Measurements from ENCODE around the gene CCR5. TPM values are rescaled to one million over a fixed set of nuclear protein-coding genes. Genes with fewer than 3 reads are reported as not detected.
"Not testable (repeated sequence)": the region's sequence is repeated elsewhere in the genome, so short reads cannot be mapped to it uniquely, and the experiment has no call there.

The CCR5 gene
- total RNA-seq, 2 donors from 2014 or later: 1.4 to 2.2 TPM

DNA sequence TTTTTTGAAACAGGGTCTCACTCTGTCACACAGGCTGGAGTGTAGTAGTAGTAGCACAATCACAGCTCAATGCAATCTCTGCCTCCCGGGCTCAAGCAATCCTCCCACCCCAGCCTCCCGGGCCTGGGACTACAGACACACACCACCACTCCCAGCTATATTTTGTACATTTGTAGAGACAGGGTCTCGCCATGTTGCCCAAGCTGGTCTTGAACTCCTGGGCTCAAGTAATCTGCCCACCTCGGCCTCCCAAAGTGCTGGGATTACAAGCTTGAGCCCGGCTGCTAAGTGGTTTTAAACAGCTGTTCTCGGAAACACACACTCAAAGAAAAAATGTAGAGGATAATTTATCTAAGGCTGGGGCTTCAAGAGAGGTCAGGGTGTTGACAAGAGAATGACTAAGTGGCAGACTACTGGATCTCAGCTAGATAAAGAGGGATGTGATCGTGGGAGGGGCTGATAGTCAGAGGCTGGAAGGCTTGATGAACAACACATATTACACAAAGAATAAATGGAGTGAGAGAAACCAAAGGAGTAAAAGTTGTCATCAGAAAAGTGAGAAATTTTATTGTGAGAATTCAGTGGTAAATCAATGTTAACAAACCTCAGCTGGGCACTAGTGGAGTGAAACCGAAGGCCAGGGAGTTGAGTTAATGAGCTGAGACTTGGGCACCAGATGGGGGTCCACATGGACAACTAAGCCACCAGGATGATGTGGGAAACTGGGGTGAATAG, 29.4 kb downstream of the CCR5 start:
- ATAC-seq: peak; percentile 52 to 90
- intact Hi-C loops (cut with DNase I): no loop called here
- no peak for DNase-seq

DNA sequence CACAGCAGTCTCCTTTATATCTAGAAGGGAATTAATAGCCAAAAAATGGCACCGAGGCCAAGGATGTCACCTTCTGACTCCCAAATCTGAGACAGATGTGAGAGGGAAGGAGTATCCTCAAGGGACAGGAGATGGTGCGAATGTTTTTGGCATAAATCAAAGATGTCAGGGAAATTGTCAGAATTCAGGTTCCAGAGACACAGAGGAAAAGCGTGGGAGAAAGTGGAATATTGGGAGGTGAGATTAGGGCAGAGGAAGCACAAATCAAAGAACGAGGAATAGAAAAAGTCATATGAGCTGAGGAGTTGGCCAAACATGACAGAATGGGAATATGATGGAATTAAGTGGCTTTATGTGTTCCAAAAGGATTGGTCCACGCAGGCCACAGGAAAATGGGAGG, 30.1 kb downstream of the CCR5 start:
- ATAC-seq: no peak
- intact Hi-C loops (cut with DNase I): no loop called here

DNA sequence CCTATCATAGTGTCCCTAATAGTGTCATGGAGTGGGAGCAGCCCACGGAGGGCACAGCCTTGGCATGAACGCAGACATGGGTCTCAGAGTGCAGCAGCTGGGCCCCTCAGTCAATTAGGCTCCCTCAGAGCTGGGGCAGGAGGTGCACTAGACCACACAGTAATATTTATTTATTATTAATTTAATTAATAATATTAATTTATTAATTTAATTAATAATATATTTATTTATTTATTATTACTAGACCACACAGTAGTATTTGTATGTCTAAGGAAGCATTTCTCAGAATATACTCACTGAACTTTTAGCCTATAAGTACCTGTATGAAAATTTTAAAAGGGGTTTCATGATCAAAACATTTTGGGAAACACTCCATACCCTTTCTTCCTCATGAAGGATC, 30.8 kb downstream of the CCR5 start:
- intact Hi-C loops (cut with DNase I): no loop called here
- no peak for ATAC-seq
- no peak for DNase-seq

More for the DNA sequence above, 30.1 kb downstream of the CCR5 start:
- DNase-seq: no peak

DNA sequence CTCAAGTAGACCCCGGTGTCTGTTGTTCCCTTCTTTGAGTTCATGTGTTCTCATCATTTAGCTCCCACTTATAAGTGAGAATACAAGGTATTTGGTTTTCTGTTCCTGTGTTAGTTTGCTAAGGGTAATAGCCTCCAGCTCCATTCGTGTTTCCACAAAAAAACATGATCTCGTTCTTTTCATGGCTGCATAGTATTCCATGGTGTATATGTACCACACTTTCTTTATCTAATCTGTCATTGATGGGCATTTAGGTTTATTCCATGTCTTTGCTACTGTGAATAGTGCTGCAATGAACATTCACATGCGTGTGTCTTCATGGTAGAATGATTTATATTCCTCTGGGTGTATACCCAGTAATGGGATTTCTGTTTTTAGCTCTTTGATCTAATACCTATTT, 32.2 kb downstream of the CCR5 start:
- DNase-seq, ATAC-seq: not testable (repeated sequence)

DNA sequence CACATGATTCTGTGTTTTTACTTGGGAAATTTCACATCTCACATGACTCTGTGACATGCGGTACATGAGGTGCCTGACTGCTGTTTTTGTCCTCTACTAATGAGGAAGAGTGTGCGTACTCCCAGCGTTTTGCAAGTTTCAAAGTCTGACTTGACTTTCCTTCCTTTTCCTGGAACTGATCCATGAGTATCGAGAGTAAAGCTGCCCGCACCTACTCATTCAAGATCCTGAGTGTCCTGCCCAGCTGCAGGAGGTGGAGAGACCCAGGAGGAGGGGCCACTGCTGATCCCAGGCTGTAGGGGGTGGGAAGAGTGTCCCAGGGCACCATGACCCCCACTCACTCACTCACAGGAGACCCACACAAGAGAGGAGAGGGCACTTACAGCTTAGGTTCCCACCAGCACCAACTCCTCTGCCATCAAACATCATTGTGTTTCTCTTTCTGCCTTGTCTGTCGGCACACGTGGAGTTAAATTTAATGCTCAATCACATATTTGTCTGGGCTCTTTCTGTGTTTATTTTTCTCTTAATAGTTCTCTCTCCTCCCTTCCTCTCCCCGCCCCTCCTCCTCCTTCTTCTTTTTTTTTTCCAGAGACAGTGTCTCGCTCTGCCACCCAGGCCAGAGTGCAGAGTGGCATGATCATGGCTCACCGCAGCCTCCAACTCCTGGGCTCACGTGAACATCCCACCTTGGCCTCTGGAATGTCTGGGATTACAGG, 34.7 kb downstream of the CCR5 start:
- ATAC-seq (peak; percentile 10 to 34), DNase-seq (no peak)
- intact Hi-C loops (cut with DNase I): no loop called here

More for the DNA sequence above, 32.2 kb downstream of the CCR5 start:
- intact Hi-C loops (cut with DNase I): not testable (repeated sequence)

DNA sequence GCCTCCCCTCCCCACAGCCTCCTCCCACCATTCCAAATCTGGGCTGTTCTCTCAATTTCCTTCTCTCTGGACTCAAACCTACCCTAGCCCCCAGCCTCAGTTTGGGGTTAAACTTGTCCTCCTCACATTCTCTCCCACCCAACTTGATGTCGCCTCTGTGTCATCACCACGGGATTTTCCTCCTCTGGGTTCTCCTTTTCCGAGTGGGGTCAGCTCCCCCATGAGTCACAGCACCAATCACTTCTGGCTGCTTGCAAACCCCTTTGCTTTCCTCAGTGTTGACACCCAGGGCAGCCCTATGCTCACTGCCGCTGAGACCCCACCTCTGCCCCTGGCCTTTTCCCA, 35.7 kb downstream of the CCR5 start:
- DNase-seq (no peak), ATAC-seq (peak in 1 of 2 donors; percentile 33)
- intact Hi-C loops (cut with DNase I): no loop called here

DNA sequence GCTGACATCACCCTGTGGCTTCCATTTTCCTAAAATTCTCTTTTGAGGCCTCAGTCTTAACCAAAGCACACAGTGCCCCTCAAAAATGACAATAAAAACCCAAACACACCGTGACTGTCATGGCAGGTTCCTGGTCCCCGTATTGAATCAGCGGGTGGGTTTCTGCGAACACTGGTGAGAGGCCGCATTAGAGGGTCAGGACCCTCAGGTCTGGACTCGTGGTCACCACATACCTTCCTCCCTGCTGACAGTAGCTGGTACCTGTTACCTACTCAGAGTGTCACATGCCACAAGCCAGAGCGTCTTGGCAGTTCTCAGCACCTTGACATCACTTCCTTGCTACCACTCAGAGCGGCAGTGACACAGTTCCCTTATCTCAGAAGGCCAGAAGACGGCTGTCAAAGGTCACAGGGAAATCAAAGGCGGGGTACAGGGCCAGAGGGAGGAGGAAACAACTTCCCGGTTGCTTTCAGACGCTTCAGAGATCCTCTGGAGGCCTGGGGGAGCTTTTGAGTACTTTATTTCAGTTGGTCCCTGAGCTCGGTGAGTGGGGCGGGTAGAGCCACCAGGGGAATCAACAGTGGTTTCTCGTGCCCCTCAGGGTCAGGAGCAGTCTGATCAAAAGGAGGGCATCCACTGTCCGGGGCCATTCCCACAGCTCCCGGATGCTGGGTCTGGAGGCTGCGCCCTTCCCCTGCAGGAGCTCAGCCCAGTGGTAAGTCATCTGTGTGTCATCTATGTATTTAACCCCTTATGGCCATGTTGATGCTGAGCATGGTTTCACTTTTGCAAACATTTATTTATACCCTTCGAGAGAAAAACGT, 36.3 kb downstream of the CCR5 start, which contains the start of the genes CCR5AS and CCRL2:
CCR5AS (minus strand) TSS at position 279 of the 824 bp plus-strand sequence.
CCRL2 (plus strand) TSS at position 472 of the 824 bp plus-strand sequence. CDS start 821 bp downstream, outside the sequence.
- peak; percentile 75 for DNase-seq
- peak; percentile 66 to 84 for ATAC-seq
- intact Hi-C loops (cut with DNase I): no loop called here

DNA sequence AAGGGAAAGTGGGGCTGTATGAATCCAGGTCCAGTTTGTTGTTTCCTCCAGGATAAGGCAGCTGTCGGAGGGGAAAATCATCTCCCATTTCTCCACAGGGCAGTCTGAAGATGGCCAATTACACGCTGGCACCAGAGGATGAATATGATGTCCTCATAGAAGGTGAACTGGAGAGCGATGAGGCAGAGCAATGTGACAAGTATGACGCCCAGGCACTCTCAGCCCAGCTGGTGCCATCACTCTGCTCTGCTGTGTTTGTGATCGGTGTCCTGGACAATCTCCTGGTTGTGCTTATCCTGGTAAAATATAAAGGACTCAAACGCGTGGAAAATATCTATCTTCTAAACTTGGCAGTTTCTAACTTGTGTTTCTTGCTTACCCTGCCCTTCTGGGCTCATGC, 37.2 kb downstream of the CCR5 start:
- DNase-seq: no peak
- ATAC-seq: peak; percentile 55 to 75

DNA sequence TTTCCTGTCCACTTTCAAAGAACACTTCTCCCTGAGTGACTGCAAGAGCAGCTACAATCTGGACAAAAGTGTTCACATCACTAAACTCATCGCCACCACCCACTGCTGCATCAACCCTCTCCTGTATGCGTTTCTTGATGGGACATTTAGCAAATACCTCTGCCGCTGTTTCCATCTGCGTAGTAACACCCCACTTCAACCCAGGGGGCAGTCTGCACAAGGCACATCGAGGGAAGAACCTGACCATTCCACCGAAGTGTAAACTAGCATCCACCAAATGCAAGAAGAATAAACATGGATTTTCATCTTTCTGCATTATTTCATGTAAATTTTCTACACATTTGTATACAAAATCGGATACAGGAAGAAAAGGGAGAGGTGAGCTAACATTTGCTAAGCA, 38.1 kb downstream of the CCR5 start:
- ATAC-seq (no peak), DNase-seq (no peak)
- intact Hi-C loops (cut with DNase I): no loop called here

More for the DNA sequence above, 37.2 kb downstream of the CCR5 start:
- intact Hi-C loops (cut with DNase I): no loop called here

DNA sequence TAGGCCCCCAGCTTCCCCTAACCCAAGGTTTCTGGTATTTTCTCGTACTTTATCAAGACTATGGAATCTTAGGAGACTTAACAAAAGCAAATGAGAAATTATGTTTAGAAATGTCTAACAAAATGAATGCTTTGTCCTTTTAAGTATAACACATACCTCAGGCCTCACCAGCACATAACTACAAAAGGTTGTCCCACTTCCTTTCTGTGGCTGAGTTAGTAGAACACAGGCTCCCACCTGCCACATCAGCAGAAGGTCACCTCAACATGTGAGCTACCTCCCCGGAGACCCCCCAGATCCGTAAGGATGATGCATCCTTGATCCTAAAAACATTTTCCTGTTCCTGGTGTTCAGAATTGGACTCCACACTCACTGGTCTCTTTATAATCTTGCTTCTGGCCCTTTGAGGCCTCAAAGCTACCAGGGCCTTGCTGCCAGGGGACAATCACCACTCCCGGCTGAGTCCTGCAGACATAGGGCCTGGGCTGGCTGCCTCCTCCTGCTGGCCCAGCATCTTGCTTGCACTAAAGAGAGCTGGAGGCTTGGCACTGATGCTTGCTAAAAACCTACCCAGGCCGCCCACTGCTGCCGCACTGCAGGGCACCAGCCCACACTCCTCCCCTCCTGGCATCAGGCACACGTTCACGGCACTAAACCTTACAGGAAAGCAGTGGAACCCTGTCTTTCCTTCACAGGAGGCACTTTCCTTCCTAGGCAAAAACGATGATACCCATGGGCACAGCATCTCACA, 39.2 kb downstream of the CCR5 start:
- ATAC-seq (no peak), DNase-seq (no peak)
- intact Hi-C loops (cut with DNase I): no loop called here

DNA sequence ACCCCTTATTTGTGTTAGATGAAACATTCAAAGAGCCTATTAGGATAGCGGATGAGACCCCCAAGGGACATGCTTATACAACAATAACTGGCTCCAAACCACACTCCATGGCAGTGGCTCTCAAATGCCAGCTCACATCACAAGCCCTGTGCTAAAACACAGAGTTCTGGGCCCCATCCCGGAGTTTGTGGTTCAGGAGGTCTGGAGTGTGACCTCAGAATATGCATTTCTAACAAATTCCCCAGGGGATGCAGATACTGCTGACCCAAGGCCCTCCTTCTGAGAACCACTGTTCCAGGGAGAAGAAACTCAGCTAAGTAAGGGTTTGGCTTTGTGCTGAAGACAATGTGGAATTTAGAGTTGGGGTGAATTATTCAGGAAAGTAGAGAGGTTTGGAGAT, 39.9 kb downstream of the CCR5 start:
- ATAC-seq: no peak

DNA sequence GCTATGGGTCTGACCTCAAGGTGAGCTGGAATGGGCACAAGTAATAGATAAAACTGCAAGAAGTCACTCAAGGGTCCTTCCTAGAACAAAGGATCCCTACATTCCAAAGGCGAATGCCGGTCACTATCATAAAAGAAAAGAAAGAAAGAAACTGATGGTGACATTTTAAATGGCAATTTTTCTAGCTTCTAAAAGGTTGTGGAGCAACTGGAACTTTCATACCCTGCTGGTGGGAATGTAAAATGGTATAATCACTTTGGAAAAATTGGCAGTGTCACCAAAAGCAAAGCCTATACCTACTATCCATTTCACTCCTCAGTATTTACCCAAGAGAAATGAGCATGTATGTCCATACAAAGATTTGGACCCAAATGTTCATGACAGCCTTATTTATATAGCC, 40.5 kb downstream of the CCR5 start:
- DNase-seq (no peak), ATAC-seq (no peak)
- intact Hi-C loops (cut with DNase I): no loop called here

More for the DNA sequence above, 39.9 kb downstream of the CCR5 start:
- DNase-seq: no peak
- intact Hi-C loops (cut with DNase I): no loop called here

DNA sequence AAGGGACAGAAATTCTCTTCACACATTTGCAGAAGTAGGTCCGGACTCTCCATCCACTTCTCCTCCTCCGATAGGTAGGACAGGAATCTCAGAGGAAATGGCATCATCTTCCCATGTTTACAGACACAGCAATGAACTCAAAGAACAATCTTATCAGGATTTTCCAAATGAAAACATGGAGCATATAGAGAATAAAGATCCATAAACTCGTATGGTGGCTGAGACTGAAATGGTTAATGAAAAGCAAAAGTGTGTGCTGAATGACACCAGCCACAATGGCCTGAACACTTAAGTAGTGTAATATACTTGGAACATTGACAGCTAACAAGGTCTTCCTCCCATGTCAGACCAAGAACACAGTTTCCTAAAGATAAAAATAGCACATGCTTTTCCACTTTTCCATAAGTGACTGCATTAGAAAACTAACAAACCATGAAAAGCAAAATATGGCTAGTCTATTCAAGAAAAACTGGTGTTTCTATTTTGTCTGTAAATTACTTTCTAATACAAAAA, 42.1 kb downstream of the CCR5 start:
- ATAC-seq: no peak
- intact Hi-C loops (cut with DNase I): no loop called here

DNA sequence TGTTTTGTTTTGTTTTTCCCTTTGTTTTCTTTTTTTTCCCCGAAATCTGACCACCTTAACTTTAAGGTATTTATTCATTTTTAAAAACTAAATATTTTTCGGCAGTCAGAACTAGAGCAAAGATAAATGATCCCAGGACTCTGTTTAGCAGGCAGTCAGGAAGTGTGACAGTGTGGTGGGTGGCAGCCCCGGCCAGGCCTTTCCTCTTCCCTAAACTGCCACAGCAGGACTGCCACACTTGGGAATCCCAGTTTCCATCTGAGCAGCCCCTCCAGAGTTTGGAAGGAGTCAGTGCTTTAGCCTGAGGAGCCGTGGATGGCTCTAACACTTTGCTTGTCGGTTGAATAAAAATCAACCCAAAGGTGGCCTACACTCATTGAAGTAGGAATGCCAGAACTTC, 43.2 kb downstream of the CCR5 start:
- intact Hi-C loops (cut with DNase I): no loop called here
- DNase-seq (no peak), ATAC-seq (no peak)

More for the DNA sequence above, 42.1 kb downstream of the CCR5 start:
- DNase-seq: no peak

DNA sequence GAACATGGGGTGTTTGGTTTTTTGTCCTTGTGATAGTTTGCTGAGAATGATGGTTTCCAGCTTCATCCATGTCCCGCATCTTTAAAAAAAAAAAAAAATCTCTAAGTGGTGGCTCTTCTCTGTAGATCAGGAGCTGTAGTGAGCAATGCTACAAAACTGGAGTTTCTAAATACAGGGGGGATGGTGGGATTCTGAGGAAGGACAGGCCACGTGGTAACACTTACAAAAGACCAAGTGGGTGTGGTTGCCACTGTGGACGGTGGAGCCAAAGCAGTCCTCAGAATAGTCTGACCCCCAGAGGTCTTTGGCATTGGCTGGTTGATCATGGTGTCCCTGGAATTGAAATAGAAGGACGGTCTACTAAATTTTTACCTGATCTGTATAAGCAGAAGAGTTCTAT, 44.0 kb downstream of the CCR5 start:
- ATAC-seq (no peak), DNase-seq (no peak)
- intact Hi-C loops (cut with DNase I): no loop called here

DNA sequence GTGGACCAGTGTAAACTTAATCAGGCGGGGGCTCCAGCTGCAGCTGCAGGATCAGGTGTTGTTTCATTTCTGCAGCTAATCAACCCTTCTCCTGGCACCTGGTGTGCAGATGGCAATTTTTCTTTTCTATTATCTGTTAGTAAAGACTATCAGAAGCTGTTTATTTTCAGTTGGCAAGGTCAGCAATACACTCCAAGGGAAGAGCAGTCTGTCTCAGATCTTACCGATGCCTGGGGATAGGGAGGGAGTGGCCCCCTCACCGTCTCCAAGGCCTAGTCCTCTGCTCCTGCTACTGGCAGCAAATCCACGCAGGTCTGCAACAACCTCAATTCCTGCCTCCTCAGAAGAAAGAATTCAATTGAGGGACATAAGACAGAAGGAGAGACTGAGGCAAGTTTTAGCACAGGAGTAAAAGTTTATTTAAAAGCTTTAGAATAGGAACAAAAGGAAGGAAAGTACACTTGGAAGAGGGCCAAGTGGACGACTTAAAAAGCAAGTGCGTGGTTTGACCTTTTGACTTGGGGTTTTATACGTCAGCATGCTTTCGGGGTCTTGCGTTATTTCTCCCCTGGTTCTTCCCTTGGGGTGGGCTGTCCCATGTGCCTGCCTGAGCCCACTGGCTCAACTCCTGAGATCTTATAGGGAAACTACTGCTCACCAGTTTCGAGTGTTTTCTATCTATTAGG, 45.5 kb downstream of the CCR5 start:
- ATAC-seq: no peak
- intact Hi-C loops (cut with DNase I): no loop called here
- DNase-seq: no peak

DNA sequence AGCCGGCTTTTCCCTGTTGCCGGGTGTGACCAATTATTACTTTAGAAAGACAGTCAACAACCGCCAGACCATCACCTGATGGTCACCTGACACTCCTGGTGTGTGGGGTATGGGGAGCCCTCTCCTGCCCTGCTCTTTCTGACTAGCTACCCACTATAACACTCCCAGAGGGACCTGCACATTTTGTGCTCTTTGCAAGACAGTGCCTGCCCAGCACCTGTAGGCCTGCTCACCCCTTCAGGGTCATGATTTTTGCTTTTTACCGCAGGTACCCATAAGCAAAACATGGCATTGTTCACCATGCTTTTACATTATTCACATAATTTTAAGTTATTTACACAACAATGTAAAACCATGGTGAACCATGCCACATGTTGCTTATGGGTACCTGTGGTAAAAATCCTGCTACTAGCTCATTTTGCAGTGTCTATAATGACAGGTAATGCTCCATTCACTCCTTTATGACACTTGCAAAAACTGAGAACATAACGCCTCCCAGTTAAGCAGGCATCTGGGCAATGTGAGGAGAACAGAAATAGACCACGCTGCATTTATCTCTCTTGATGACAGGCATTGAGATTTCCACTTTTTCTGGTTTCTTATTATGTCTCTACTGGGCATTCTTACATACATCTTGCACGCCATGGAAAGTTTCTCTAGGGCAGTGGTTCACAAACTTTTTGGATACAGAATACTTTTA, 46.2 kb downstream of the CCR5 start:
- peak; percentile 46 to 70 for ATAC-seq

More for the DNA sequence above, 46.2 kb downstream of the CCR5 start:
- no peak for DNase-seq
- intact Hi-C loops (cut with DNase I): no loop called here
